Spinal cord (tissue), 10 donors: ENCODE results near the gene TMEM266. TPM values are rescaled to one million over a fixed set of nuclear protein-coding genes. Genes with fewer than 3 reads are reported as not detected.

Experiments used
- DNase-seq, 6 donors: peaks; one replicate each; pipeline versions ENCODE4 v3.0.0 to v3.0.0-alpha.2; 2013 to 2015; ENCODE audit warnings: low spot score in 6 of 6, low read depth in 4 of 6
- H3K27ac ChIP-seq: one replicate; pipeline ENCODE4 v1.5.1; 2013; ENCODE audit warnings: low read depth, low read length, control low read depth
- H3K27me3 ChIP-seq: one replicate; pipeline ENCODE4 v1.6.1; 2013; ENCODE audit warnings: low read length; ENCODE audit not compliant: control insufficient read depth, insufficient read depth
- H3K36me3 ChIP-seq: one replicate; pipeline ENCODE4 v1.6.1; 2013; ENCODE audit warnings: low read length; ENCODE audit not compliant: control insufficient read depth, insufficient read depth
- H3K4me1 ChIP-seq: one replicate; pipeline ENCODE4 v1.6.1; 2013; ENCODE audit warnings: low read length; ENCODE audit not compliant: control insufficient read depth, insufficient read depth
- H3K4me3 ChIP-seq: one replicate; pipeline ENCODE4 v1.5.1; 2013; ENCODE audit warnings: low read depth, low read length, control low read depth
- H3K9me3 ChIP-seq: one replicate; pipeline ENCODE4 v1.6.1; 2013; ENCODE audit warnings: low read length; ENCODE audit not compliant: control insufficient read depth, insufficient read depth
- WGBS: methylation state at CpG from one replicate; pipeline ENCODE4 v1.1.5; 2013; ENCODE audit warnings: missing lambda C conversion rate; ENCODE audit not compliant: insufficient coverage; 5-methylcytosine and 5-hydroxymethylcytosine counted together
- polyA plus RNA-seq, 2 donors: library from polyadenylated mRNA; unstranded; fragments of 120-200 nt; gene quantifications; one replicate each; pipeline ENCODE4 v1.2.1, GENCODE V29; 2013; ENCODE audit not compliant: insufficient read length in 2 of 2
- total RNA-seq, 2 donors: library from RNA; depleted of rRNA in 1 of 2; stranded (reverse); fragments of 120-200 nt in 1 of 2; fragments of >200 nt in 1 of 2; gene quantifications; one replicate each; pipeline versions ENCODE4 v1.2.3 to v1.2.4, GENCODE V29; 2013 to 2014
- donor health status: healthy.

TMEM266 gene
- total and polyA plus RNA-seq, 4 donors: 3.4 to 13.3 (median 7.9) TPM

- DNase-seq: no peak
- Histone ChIP-seq H3K4me3 (no peak overlapping the region), H3K36me3 (no peaks in the 10 kb centered on the region), H3K27me3 (no peaks in the 10 kb centered on the region), H3K27ac (no peak overlapping the region), H3K9me3 (no peaks in the 10 kb centered on the region), H3K4me1 (no peaks in the 10 kb centered on the region)
- WGBS: no CpG with 5 or more reads among the region's 2 CpGs
Measured at GRCh38 chr15:76236350-76236749, 176.6 kb downstream of the TMEM266 start.

- Histone ChIP-seq H3K4me1 (no peaks in the 10 kb centered on the region), H3K4me3 (no peak overlapping the region), H3K27me3 (no peaks in the 10 kb centered on the region), H3K36me3 (no peaks in the 10 kb centered on the region), H3K27ac (no peak overlapping the region), H3K9me3 (no peaks in the 10 kb centered on the region)
- peak in 2 of 6 donors; percentile 21 to 22 for DNase-seq
- no CpG with 5 or more reads among the region's 1 CpG for WGBS
Measured at GRCh38 chr15:76239786-76240185, 180.0 kb downstream of the TMEM266 start.

- H3K9me3 ChIP-seq: no peaks in the 10 kb centered on the region
- H3K4me3 ChIP-seq: no peak overlapping the region
- no peaks in the 10 kb centered on the region for H3K4me1 ChIP-seq
- no peaks in the 10 kb centered on the region for H3K27me3 ChIP-seq
- no CpG with 5 or more reads among the region's 1 CpG for WGBS
- H3K36me3 ChIP-seq: no peaks in the 10 kb centered on the region
- H3K27ac ChIP-seq: no peak overlapping the region
- no peak for DNase-seq
Measured at GRCh38 chr15:76245072-76245610, 185.4 kb downstream of the TMEM266 start.

GRCh38 chr15:76251717-76252116 lies 191.9 kb downstream of the TMEM266 start:
- WGBS: 88% methylated on average over 1 of the region's 4 CpGs
- DNase-seq: no peak
- H3K4me1 ChIP-seq: no peaks in the 10 kb centered on the region
- H3K4me3 ChIP-seq: no peak overlapping the region
- no peaks in the 10 kb centered on the region for H3K36me3 ChIP-seq
- no peak overlapping the region for H3K27ac ChIP-seq
- no peaks in the 10 kb centered on the region for H3K9me3 ChIP-seq
- H3K27me3 ChIP-seq: no peaks in the 10 kb centered on the region

- no CpG with 5 or more reads among the region's 2 CpGs for WGBS
Measured at GRCh38 chr15:76252249-76252648, 192.5 kb downstream of the TMEM266 start.

GRCh38 chr15:76253691-76254473 lies 194.1 kb downstream of the TMEM266 start:
- peak in 2 of 6 donors; percentile 65 to 74 for DNase-seq
- no peak overlapping the region for H3K4me3 ChIP-seq
- no peaks in the 10 kb centered on the region for H3K27me3 ChIP-seq
- H3K36me3 ChIP-seq: peaks cover 2% of the 10 kb centered on the region
- H3K9me3 ChIP-seq: no peaks in the 10 kb centered on the region
- H3K27ac ChIP-seq: no peak overlapping the region
- no peaks in the 10 kb centered on the region for H3K4me1 ChIP-seq
- WGBS: 80% methylated on average over 1 of the region's 3 CpGs

More at GRCh38 chr15:76252249-76252648, 192.5 kb downstream of the TMEM266 start:
- no peak overlapping the region for H3K27ac ChIP-seq
- no peaks in the 10 kb centered on the region for H3K36me3 ChIP-seq
- H3K9me3 ChIP-seq: no peaks in the 10 kb centered on the region
- H3K4me1 ChIP-seq: no peaks in the 10 kb centered on the region
- DNase-seq: no peak
- H3K27me3 ChIP-seq: no peaks in the 10 kb centered on the region
- no peak overlapping the region for H3K4me3 ChIP-seq

Other genes starting within 250 kb of the TMEM266 start
- gene UBE2Q2, start 216.5 kb upstream of the TMEM266 start, total RNA-seq: 10 to 100 TPM; 46.6 to 60.5 TPM
- 10 to 100 TPM; 55.6 to 56.7 TPM for gene UBE2Q2, start 216.5 kb upstream of the TMEM266 start, polyA plus RNA-seq
- 10 to 100 TPM; 21.4 to 25.5 TPM for gene FBXO22, start 156.1 kb upstream of the TMEM266 start, total RNA-seq
- 10 to 100 TPM; 31.6 to 43.7 TPM for gene FBXO22, start 156.1 kb upstream of the TMEM266 start, polyA plus RNA-seq
- gene NRG4, start 47.6 kb upstream of the TMEM266 start, total RNA-seq: 1 to 10 TPM; 8.2 to 8.7 TPM
- gene NRG4, start 47.6 kb upstream of the TMEM266 start, polyA plus RNA-seq: 1 to 10 TPM; 7.3 to 9.2 TPM